A549 (cell line): ENCODE data around the gene SCYGR3. TPM values are rescaled to one million over a fixed set of nuclear protein-coding genes. Genes with fewer than 3 reads are reported as not detected.

Source experiments
- ATAC-seq, 2 experiments: fragments of 200-7000 bp in 1 of 2; fragments of >200 bp in 1 of 2; cut with Nextera tagmentation in 1 of 2; cut with Tn5 transposase in 1 of 2; 3 replicates each; pipeline versions ENCODE4 v1.8.0 to v1.9.1; 2018 to 2020; ENCODE audit warnings: mild to moderate bottlenecking in 1 of 2, moderate library complexity in 1 of 2
- CTCF ChIA-PET: fragments of 300-600 bp; sonication (Branson Sonifier 250); formaldehyde crosslinking; extraction: SDS; loops from one replicate; lab custom pipeline; 2021; ENCODE audit warnings: antibody characterized with exemption, inconsistent platforms; lab: Yijun Ruan, JAX
- POLR2A ChIA-PET: fragments of 350-600 bp; formaldehyde crosslinking; extraction: SDS; loops from one replicate; lab custom pipeline; 2021; ENCODE audit warnings: antibody characterized with exemption, inconsistent platforms; lab: Yijun Ruan, JAX
- DNase-seq, 2 experiments: peaks; one replicate each; pipeline versions ENCODE4 v3.0.0 to v3.0.0-alpha.2; 2011 to 2016; ENCODE audit warnings: low read depth in 1 of 2, low spot score in 1 of 2
- FAIRE-seq: peaks from 2 replicates; lab custom pipeline; 2011; peaks lifted over from hg19 to GRCh38; lab: Jason Lieb, UNC
- H3K27ac ChIP-seq, 2 experiments: fragments of >200 bp; sonication (Bioruptor Twin); formaldehyde crosslinking; 3 replicates each; pipeline ENCODE4 v1.5.1; 2016 to 2017
- H3K4me1 ChIP-seq: fragments of >200 bp; sonication (Bioruptor Twin); formaldehyde crosslinking; 3 replicates; pipeline ENCODE4 v1.6.1; 2016
- H3K4me2 ChIP-seq: fragments of >200 bp; sonication (Bioruptor Twin); formaldehyde crosslinking; 3 replicates; pipeline ENCODE4 v1.6.1; 2016
- H3K4me3 ChIP-seq: fragments of >200 bp; sonication (Bioruptor Twin); formaldehyde crosslinking; 3 replicates; pipeline ENCODE4 v1.5.1; 2016
- H3K9me3 ChIP-seq: fragments of >200 bp; sonication (Bioruptor Twin); formaldehyde crosslinking; 3 replicates; pipeline ENCODE4 v1.6.1; 2016
- ATOH8 ChIP-seq: fragments of 250-450 bp; sonication (Bioruptor Pico); IDR thresholded peaks from 2 replicates; pipeline ENCODE4 v1.5.0; 2020; ENCODE audit warnings: low read depth, mild to moderate bottlenecking, moderate library complexity
- BCL3 ChIP-seq: fragments of >200 bp; sonication (Bioruptor Twin); formaldehyde crosslinking; IDR thresholded peaks from 3 replicates; pipeline ENCODE4 v1.6.1; 2016
- CBX8 ChIP-seq: fragments of 200-600 bp; sonication (generic); IDR thresholded peaks from 2 replicates; pipeline ENCODE4 v1.6.1; 2016
- CHD4 ChIP-seq: fragments of 200-600 bp; sonication (generic); IDR thresholded peaks from 2 replicates; pipeline ENCODE4 v1.6.1; 2016; ENCODE audit warnings: antibody characterized with exemption, mild to moderate bottlenecking, borderline replicate concordance
- E2F6 ChIP-seq: IDR thresholded peaks from 2 replicates; pipeline ENCODE4 v1.6.1; 2012; ENCODE audit warnings: low read depth, borderline replicate concordance
- EHF ChIP-seq: fragments of 250-450 bp; sonication (Bioruptor Pico); IDR thresholded peaks from 2 replicates; pipeline ENCODE4 v1.5.0; 2020; ENCODE audit warnings: mild to moderate bottlenecking
- FOSB ChIP-seq: fragments of 250-450 bp; sonication (Bioruptor Pico); IDR thresholded peaks from 2 replicates; pipeline ENCODE4 v1.5.0; 2020; ENCODE audit warnings: mild to moderate bottlenecking, moderate library complexity
- FOXS1 ChIP-seq: fragments of 250-450 bp; sonication (Bioruptor Pico); IDR thresholded peaks from 2 replicates; pipeline ENCODE4 v1.5.0; 2020; ENCODE audit warnings: mild to moderate bottlenecking, moderate library complexity
- HMGXB4 ChIP-seq: fragments of 250-450 bp; sonication (Bioruptor Pico); IDR thresholded peaks from 2 replicates; pipeline ENCODE4 v1.5.0; 2021; ENCODE audit warnings: mild to moderate bottlenecking, moderate library complexity, borderline replicate concordance
- KDM5A ChIP-seq: fragments of 200-600 bp; sonication (generic); IDR thresholded peaks from 2 replicates; pipeline ENCODE4 v1.6.1; 2016; ENCODE audit warnings: antibody characterized with exemption, mild to moderate bottlenecking
- MYC ChIP-seq: IDR thresholded peaks from 2 replicates; pipeline ENCODE4 v1.6.1; 2012; ENCODE audit warnings: mild to moderate bottlenecking, inconsistent platforms, low read length, improper control_type of control experiment, borderline replicate concordance
- NFE2L2 ChIP-seq: fragments of 150-350 bp; conservative IDR thresholded peaks from 2 replicates; pipeline ENCODE4 v1.6.1; 2014; ENCODE audit warnings: low read length
- PHF8 ChIP-seq: fragments of 200-600 bp; sonication (generic); IDR thresholded peaks from 2 replicates; pipeline ENCODE4 v1.6.1; 2016; ENCODE audit warnings: low read depth, mild to moderate bottlenecking, antibody characterized with exemption, moderate library complexity, borderline replicate concordance
- POLR2A ChIP-seq: IDR thresholded peaks from 2 replicates; pipeline ENCODE4 v1.6.1; 2012; ENCODE audit warnings: mild to moderate bottlenecking, low read length
- POLR2AphosphoS2 ChIP-seq: conservative IDR thresholded peaks from 2 replicates; pipeline ENCODE4 v1.6.1; 2012; ENCODE audit warnings: low read length, improper control_type of control experiment, inconsistent platforms
- RAD21 ChIP-seq, 2 experiments: fragments of >200 bp in 1 of 2; sonication (Bioruptor Twin) in 1 of 2; formaldehyde crosslinking in 1 of 2; IDR thresholded peaks in 1 of 2; conservative IDR thresholded peaks in 1 of 2; 2 replicates in 1 of 2; 3 replicates in 1 of 2; pipeline ENCODE4 v1.6.1; 2012 to 2018; ENCODE audit warnings: inconsistent platforms in 1 of 2
- RARB ChIP-seq: fragments of 250-450 bp; sonication (Bioruptor Pico); IDR thresholded peaks from 2 replicates; pipeline ENCODE4 v1.8.0; 2021; ENCODE audit warnings: mild to moderate bottlenecking, moderate library complexity
- RFX5 ChIP-seq: fragments of 450-650 bp; IDR thresholded peaks from 2 replicates; pipeline ENCODE4 v1.7.1; 2014; ENCODE audit warnings: antibody characterized with exemption, mild to moderate bottlenecking, moderate library complexity
- SREBF2 ChIP-seq: fragments of 450-650 bp; IDR thresholded peaks from 2 replicates; pipeline ENCODE4 v1.6.1; 2014; ENCODE audit warnings: mild to moderate bottlenecking, moderate library complexity
- TFCP2L1 ChIP-seq: fragments of 250-450 bp; sonication (Bioruptor Pico); IDR thresholded peaks from 2 replicates; pipeline ENCODE4 v1.5.0; 2021; ENCODE audit warnings: mild to moderate bottlenecking
- TP53 ChIP-seq: fragments of 250-450 bp; sonication (Bioruptor Pico); IDR thresholded peaks from 2 replicates; pipeline ENCODE4 v1.5.0; 2021; ENCODE audit warnings: mild to moderate bottlenecking, moderate library complexity
- ZC3H11A ChIP-seq: fragments of 450-650 bp; IDR thresholded peaks from 2 replicates; pipeline ENCODE4 v1.6.1; 2014; ENCODE audit warnings: antibody characterized with exemption, mild to moderate bottlenecking
- ZFP36 ChIP-seq: fragments of 450-650 bp; IDR thresholded peaks from 2 replicates; pipeline ENCODE4 v1.6.1; 2014; ENCODE audit warnings: borderline replicate concordance; ENCODE audit not compliant: partially characterized antibody
- ZNF302 ChIP-seq: fragments of 250-450 bp; sonication (Bioruptor Pico); IDR thresholded peaks from 2 replicates; pipeline ENCODE4 v1.9.0; 2021; ENCODE audit warnings: inconsistent platforms, mild to moderate bottlenecking, moderate library complexity
- ZSCAN20 ChIP-seq: fragments of 250-450 bp; sonication (Bioruptor Pico); IDR thresholded peaks from 2 replicates; pipeline ENCODE4 v1.8.0; 2022; ENCODE audit warnings: mild to moderate bottlenecking, moderate library complexity
- WGBS: methylation state at CpG from one replicate; pipeline ENCODE4 v1.1.6; 2017; ENCODE audit errors: missing lambda C conversion rate; 5-methylcytosine and 5-hydroxymethylcytosine counted together
- polyA plus RNA-seq, 4 experiments: library from polyadenylated mRNA; depleted of rRNA in 3 of 4; stranded (reverse); fragments of >200 nt; fragmentation: RNase III in 1 of 4; extraction: RNeasy Plus Mini Kit Qiagen cat#74134 plus additional on column Dnase treatment in 1 of 4; gene quantifications; 2 replicates in 3 of 4; 3 replicates in 1 of 4; pipeline ENCODE4 v1.2.3, GENCODE V29; 2011 to 2017

Gene SCYGR3
- polyA plus RNA-seq, 2 of the 4 experiments (the other 2 are of a cell fraction) = not detected

GRCh38 chr2:227634201-227634600 is 19.6 kb upstream of the SCYGR3 start:
- no peak for TF ChIP-seq ZFP36
- ChIA-PET POLR2A (no interaction called here), CTCF (interaction anchor here (1.2 to 1.4 kb wide), 2 partner anchors 10 to 25 kb away, joined by 3 read pairs; no protein-coding TSS in a partner anchor)
- no peak overlapping the region for H3K4me3 ChIP-seq
- H3K4me1 ChIP-seq = no peaks in the 10 kb centered on the region
- no peaks in the 10 kb centered on the region for H3K9me3 ChIP-seq
- H3K27ac ChIP-seq = no peak overlapping the region
- WGBS = 79% methylated on average over 3 of the region's 3 CpGs
- ATAC-seq (no peak), FAIRE-seq (no peak), DNase-seq (no peak)
- H3K4me2 ChIP-seq = no peak overlapping the region

- Histone ChIP-seq H3K4me1 (no peaks in the 10 kb centered on the region), H3K27ac (no peak overlapping the region), H3K4me2 (no peak overlapping the region), H3K4me3 (no peak overlapping the region), H3K9me3 (no peaks in the 10 kb centered on the region)
- 79% methylated on average over 6 of the region's 6 CpGs for whole genome bisulfite sequencing
- ChIA-PET POLR2A (interaction anchor here (0.6 to 0.7 kb wide), 2 partner anchors 9 to 78 kb away, joined by 3 to 9 read pairs; no protein-coding TSS in a partner anchor), CTCF (interaction anchor here (1.2 kb wide), 1 partner anchor 26 kb away, joined by 3 read pairs; no protein-coding TSS in a partner anchor)
- no peak for TF ChIP-seq PHF8
- no peak for TF ChIP-seq SREBF2
- no peak for TF ChIP-seq FOSB (CRISPR knock-in tag)
- TF ChIP-seq KDM5A = no peak
- TF ChIP-seq CBX8 = no peak
- TF ChIP-seq TFCP2L1 (CRISPR knock-in tag) = no peak
- no peak for TF ChIP-seq ATOH8 (CRISPR knock-in tag)
- no peak for TF ChIP-seq ZC3H11A
- no peak for TF ChIP-seq CHD4
- no peak for TF ChIP-seq E2F6
- TF ChIP-seq FOXS1 (CRISPR knock-in tag) = no peak
- no peak for TF ChIP-seq NFE2L2
- TF ChIP-seq EHF (CRISPR knock-in tag) = no peak
- TF ChIP-seq RARB (CRISPR knock-in tag) = no peak
- TF ChIP-seq ZSCAN20 (CRISPR knock-in tag) = no peak
- no peak for TF ChIP-seq RFX5
- TF ChIP-seq TP53 = no peak
- TF ChIP-seq RAD21 (conservative IDR thresholded peaks at IDR 0.05 in 1 of 2, IDR thresholded peaks at IDR 0.05 in 1 of 2) = no peak
- DNase-seq (no peak), ATAC-seq (no peak), FAIRE-seq (no peak)
These were observed 18.2 kb upstream of the SCYGR3 start for GRCh38 chr2:227632827-227633226.

- 85% methylated on average over 3 of the region's 3 CpGs for WGBS
- POLR2A ChIA-PET = no interaction called here
- TF ChIP-seq CBX8 (no peak), BCL3 (no peak), HMGXB4 (CRISPR knock-in tag) (no peak), ZNF302 (CRISPR knock-in tag) (no peak), RAD21 (conservative IDR thresholded peaks at IDR 0.05 in 1 of 2, IDR thresholded peaks at IDR 0.05 in 1 of 2) (no peak), PHF8 (no peak), POLR2AphosphoS2 (no peak), TFCP2L1 (CRISPR knock-in tag) (no peak), NFE2L2 (no peak), RFX5 (no peak), POLR2A (no peak), MYC (no peak)
- CTCF ChIA-PET = interaction anchor here (1.2 to 1.8 kb wide), 3 partner anchors 14 to 40 kb away, joined by 3 to 6 read pairs (median 4); no protein-coding TSS in a partner anchor
- no peaks in the 10 kb centered on the region for H3K9me3 ChIP-seq
- H3K4me3 ChIP-seq = no peak overlapping the region
- H3K27ac ChIP-seq = no peak overlapping the region
- FAIRE-seq = no peak
- H3K4me1 ChIP-seq = no peaks in the 10 kb centered on the region
- DNase-seq = no peak
- ATAC-seq = no peak
- no peak overlapping the region for H3K4me2 ChIP-seq
These were observed 15.7 kb upstream of the SCYGR3 start for GRCh38 chr2:227630322-227630721.
